ENCODE measurements around the gene RAPGEFL1. TPM values are rescaled to one million over a fixed set of nuclear protein-coding genes. Genes with fewer than 3 reads are reported as not detected.

RAPGEFL1 gene
- total and polyA plus RNA-seq, 2 donors (not counting 3 experiments of a cell fraction or from before 2014, with no cell fraction given), result 8.6 to 11.8 TPM

DNA sequence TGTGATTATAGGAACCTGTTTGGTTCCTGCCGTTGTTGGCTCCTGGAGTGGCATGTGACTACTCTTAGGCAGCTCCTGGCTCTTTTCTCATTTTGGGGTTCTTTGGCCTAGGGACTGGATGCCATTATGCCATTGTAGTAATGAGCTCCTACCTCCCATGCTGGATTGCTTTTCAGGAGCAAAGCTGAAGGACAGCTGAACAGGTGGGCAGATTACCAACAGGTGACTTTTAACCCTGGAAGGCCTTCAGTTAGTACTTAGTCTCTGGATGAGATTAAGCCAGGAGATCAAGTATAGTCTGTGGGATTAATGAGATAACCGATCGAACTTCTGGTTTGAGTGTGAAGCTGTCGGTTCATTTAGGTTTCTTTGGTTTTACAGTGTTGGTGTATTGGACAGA, 67.0 kb downstream of the RAPGEFL1 start:
- dilution Hi-C loops (cut with MboI; ENCODE audit: extremely low pct_ligation_motif_present, low sequenced_read_pairs), result no loop called here
- peaks cover 64% of the 10 kb centered on the region for H3K79me2 ChIP-seq (ENCODE audit: control insufficient read depth, insufficient read depth, low read length)
- no peak overlapping the region for H2AFZ ChIP-seq (ENCODE audit: low read depth, low read length)
- no peak overlapping the region for H3K27ac ChIP-seq (ENCODE audit: insufficient read depth, low read depth, low read length)
- intact Hi-C loops (cut with micrococcal nuclease), result no loop called here
- FAIRE-seq (no peak), DNase-seq (ENCODE audit: low read depth, low spot score) (no peak)
- no peak overlapping the region for H3K4me3 ChIP-seq (replicated peaks in 1 of 3; ENCODE audit: insufficient read depth in 1 of 3, low read depth in 1 of 3, low read length in 3 of 3)
- CTCF ChIA-PET, result interaction anchor here (1.0 to 1.2 kb wide), 3 partner anchors 24 to 26 kb away, joined by 3 read pairs; partner anchors contain the start of gene WIPF2
- no peaks in the 10 kb centered on the region for H3K9me1 ChIP-seq (replicated peaks; ENCODE audit: control insufficient read depth, extremely low read depth, insufficient read depth, low read length)
- no peak overlapping the region for H3K4me2 ChIP-seq (ENCODE audit: insufficient read depth, low read length)
- H3K9ac ChIP-seq (replicated peaks; ENCODE audit: extremely low read depth, insufficient read depth, low read length), result no peak overlapping the region
- peaks cover 2% of the 10 kb centered on the region for H4K20me1 ChIP-seq (replicated peaks; ENCODE audit: control insufficient read depth, extremely low read depth, insufficient read depth, low read length)
- H3K36me3 ChIP-seq (ENCODE audit: control insufficient read depth in 2 of 2, extremely low read depth in 1 of 2, insufficient read depth in 2 of 2, low read length in 2 of 2), result no peaks in the 10 kb centered on the region
- H3K9me3 ChIP-seq (replicated peaks; ENCODE audit: control insufficient read depth, insufficient read depth, low read length), result no peaks in the 10 kb centered on the region
- BruUV-seq (replicated peaks), result no TSS peak
- POLR2A ChIA-PET, result no interaction called here
- no peaks in the 10 kb centered on the region for H3K4me1 ChIP-seq (ENCODE audit: control insufficient read depth, extremely low read depth, insufficient read depth, low read length)
- no peaks in the 10 kb centered on the region for H3K27me3 ChIP-seq (ENCODE audit: control insufficient read depth in 2 of 2, insufficient read depth in 2 of 2, low read length in 2 of 2)
- TF ChIP-seq MYC (IDR thresholded peaks at IDR 0.05; ENCODE audit: low read depth, low read length) (no peak), POLR2AphosphoS5 (IDR thresholded peaks at IDR 0.05; ENCODE audit: insufficient read depth, low read depth, low read length) (no peak), EZH2 (IDR thresholded peaks at IDR 0.05; ENCODE audit: borderline replicate concordance, low read depth, low read length, severe bottlenecking) (no peak), JUN (IDR thresholded peaks at IDR 0.05; ENCODE audit: borderline replicate concordance, insufficient read depth, insufficient read length, low read depth) (no peak), FOS (IDR thresholded peaks at IDR 0.05; ENCODE audit: borderline replicate concordance, insufficient read depth, low read length) (no peak), GATA2 (IDR thresholded peaks at IDR 0.05; ENCODE audit: insufficient read depth, insufficient read length, low read depth, low read length) (no peak), POLR2A (IDR thresholded peaks at IDR 0.05; ENCODE audit: low read depth, low read length) (no peak)
- TF ChIP-seq, protein P1, sequence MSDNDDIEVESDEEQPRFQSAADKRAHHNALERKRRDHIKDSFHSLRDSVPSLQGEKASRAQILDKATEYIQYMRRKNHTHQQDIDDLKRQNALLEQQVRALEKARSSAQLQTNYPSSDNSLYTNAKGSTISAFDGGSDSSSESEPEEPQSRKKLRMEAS (IDR thresholded peaks at IDR 0.05; ENCODE audit: insufficient read depth, insufficient read length), result no peak
- TF ChIP-seq, protein P2, sequence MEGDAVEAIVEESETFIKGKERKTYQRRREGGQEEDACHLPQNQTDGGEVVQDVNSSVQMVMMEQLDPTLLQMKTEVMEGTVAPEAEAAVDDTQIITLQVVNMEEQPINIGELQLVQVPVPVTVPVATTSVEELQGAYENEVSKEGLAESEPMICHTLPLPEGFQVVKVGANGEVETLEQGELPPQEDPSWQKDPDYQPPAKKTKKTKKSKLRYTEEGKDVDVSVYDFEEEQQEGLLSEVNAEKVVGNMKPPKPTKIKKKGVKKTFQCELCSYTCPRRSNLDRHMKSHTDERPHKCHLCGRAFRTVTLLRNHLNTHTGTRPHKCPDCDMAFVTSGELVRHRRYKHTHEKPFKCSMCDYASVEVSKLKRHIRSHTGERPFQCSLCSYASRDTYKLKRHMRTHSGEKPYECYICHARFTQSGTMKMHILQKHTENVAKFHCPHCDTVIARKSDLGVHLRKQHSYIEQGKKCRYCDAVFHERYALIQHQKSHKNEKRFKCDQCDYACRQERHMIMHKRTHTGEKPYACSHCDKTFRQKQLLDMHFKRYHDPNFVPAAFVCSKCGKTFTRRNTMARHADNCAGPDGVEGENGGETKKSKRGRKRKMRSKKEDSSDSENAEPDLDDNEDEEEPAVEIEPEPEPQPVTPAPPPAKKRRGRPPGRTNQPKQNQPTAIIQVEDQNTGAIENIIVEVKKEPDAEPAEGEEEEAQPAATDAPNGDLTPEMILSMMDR (IDR thresholded peaks at IDR 0.05; ENCODE audit: extremely low read depth in 1 of 2, insufficient read depth in 1 of 2, low read depth in 1 of 2, low read length in 2 of 2), result no peak

Small RNA genes lying within 50 kb of the gene (microRNA-seq; reads per million reads assigned to microRNA genes)
- gene MIR6866 (ENCODE audit: borderline number of aligned reads, borderline replicate concordance) (not detected), gene MIR6867 (ENCODE audit: borderline number of aligned reads, borderline replicate concordance) (not detected)

Small RNA genes lying within 50 kb of the gene (small RNA-seq; reads per million reads assigned to genes)
- not detected for gene MIR6867 (ENCODE audit: insufficient read depth, insufficient read length, low read depth, low replicate concordance)

Other genes with a start within 250 kb of the RAPGEFL1 start
- gene ORMDL3, start 249.9 kb upstream of the RAPGEFL1 start, total RNA-seq, result 26.7 and 29.8 TPM in 2 replicates
- gene ORMDL3, start 249.9 kb upstream of the RAPGEFL1 start, polyA plus RNA-seq, result 49.8 and 53.4 TPM in 2 replicates
- not detected in 2 replicates for gene LRRC3C, start 249.7 kb upstream of the RAPGEFL1 start, total RNA-seq
- not detected in 2 replicates for gene LRRC3C, start 249.7 kb upstream of the RAPGEFL1 start, polyA plus RNA-seq
- not detected in 2 replicates for gene GSDMA, start 214.5 kb upstream of the RAPGEFL1 start, total RNA-seq
- gene GSDMA, start 214.5 kb upstream of the RAPGEFL1 start, polyA plus RNA-seq, result not detected in 2 replicates
- 136 and 142 TPM in 2 replicates for gene PSMD3, start 196.7 kb upstream of the RAPGEFL1 start, total RNA-seq
- gene PSMD3, start 196.7 kb upstream of the RAPGEFL1 start, polyA plus RNA-seq, result 117 and 120 TPM in 2 replicates
- 2.4 and 2.9 TPM in 2 replicates for gene CSF3, start 162.0 kb upstream of the RAPGEFL1 start, total RNA-seq
- gene CSF3, start 162.0 kb upstream of the RAPGEFL1 start, polyA plus RNA-seq, result 0.80 and 1.0 TPM in 2 replicates
- gene MED24, start 123.1 kb upstream of the RAPGEFL1 start, total RNA-seq, result 120 and 124 TPM in 2 replicates
- gene MED24, start 123.1 kb upstream of the RAPGEFL1 start, polyA plus RNA-seq, result 120 and 122 TPM in 2 replicates
- gene THRA, start 114.5 kb upstream of the RAPGEFL1 start, total RNA-seq, result 24.9 and 29.6 TPM in 2 replicates
- gene THRA, start 114.5 kb upstream of the RAPGEFL1 start, polyA plus RNA-seq, result 17.4 and 18.8 TPM in 2 replicates
- gene NR1D1, start 76.9 kb upstream of the RAPGEFL1 start, total RNA-seq, result 5.2 and 6.1 TPM in 2 replicates
- gene NR1D1, start 76.9 kb upstream of the RAPGEFL1 start, polyA plus RNA-seq, result 2.3 and 2.5 TPM in 2 replicates
- 90.8 and 95.0 TPM in 2 replicates for gene MSL1, start 55.5 kb upstream of the RAPGEFL1 start, total RNA-seq
- 27.7 and 30.9 TPM in 2 replicates for gene MSL1, start 55.5 kb upstream of the RAPGEFL1 start, polyA plus RNA-seq
- gene CASC3, start 36.9 kb upstream of the RAPGEFL1 start, total RNA-seq, result 91.2 and 107 TPM in 2 replicates
- gene CASC3, start 36.9 kb upstream of the RAPGEFL1 start, polyA plus RNA-seq, result 59.9 and 64.1 TPM in 2 replicates
- gene WIPF2, start 41.8 kb downstream of the RAPGEFL1 start, total RNA-seq, result 29.0 and 30.4 TPM in 2 replicates
- gene WIPF2, start 41.8 kb downstream of the RAPGEFL1 start, polyA plus RNA-seq, result 8.4 and 10.4 TPM in 2 replicates
- 49.9 and 55.2 TPM in 2 replicates for gene CDC6, start 110.4 kb downstream of the RAPGEFL1 start, total RNA-seq
- 13.4 and 15.5 TPM in 2 replicates for gene CDC6, start 110.4 kb downstream of the RAPGEFL1 start, polyA plus RNA-seq
- gene RARA, start 131.7 kb downstream of the RAPGEFL1 start, total RNA-seq, result 37.8 and 43.4 TPM in 2 replicates
- 11.2 and 11.9 TPM in 2 replicates for gene RARA, start 131.7 kb downstream of the RAPGEFL1 start, polyA plus RNA-seq
- gene GJD3, start 187.3 kb downstream of the RAPGEFL1 start, total RNA-seq, result 0.39 and 0.40 TPM in 2 replicates
- gene GJD3, start 187.3 kb downstream of the RAPGEFL1 start, polyA plus RNA-seq, result 0.10 TPM in 1 of 2 replicates, not detected in the other
- 149 and 160 TPM in 2 replicates for gene TOP2A, start 240.4 kb downstream of the RAPGEFL1 start, total RNA-seq
- gene TOP2A, start 240.4 kb downstream of the RAPGEFL1 start, polyA plus RNA-seq, result 25.5 and 31.3 TPM in 2 replicates

All from endothelial cell of umbilical vein (primary cell).